ENCODE results near the gene TDRD12. TPM values are rescaled to one million over a fixed set of nuclear protein-coding genes. Genes with fewer than 3 reads are reported as not detected.
A peak's percentile ranks its signal among the peaks of the same experiment; 100 is the strongest.

The TDRD12 gene
- total and polyA plus RNA-seq, 2 experiments from 2014 or later = 0.68 to 2.8 TPM

- Histone ChIP-seq H2AFZ (peak within 1 kb of the TSS; percentile 89), H3F3A (replicated peaks; ENCODE audit: low read depth) (no peaks in the 10 kb centered on the region)
- no peak within 1 kb of the TSS; the same call in 1 of the 2 replicates for H3K27ac Mint-ChIP-seq
These were observed 149.9 kb downstream of the TDRD12 start, which contains the start of gene SLC7A9 for GRCh38 chr19:32869369-32869965. Gene SLC7A9, minus strand, starts transcription at chr19:32869767. Its CDS starts 1,233 bp downstream, at chr19:32868534.

DNA sequence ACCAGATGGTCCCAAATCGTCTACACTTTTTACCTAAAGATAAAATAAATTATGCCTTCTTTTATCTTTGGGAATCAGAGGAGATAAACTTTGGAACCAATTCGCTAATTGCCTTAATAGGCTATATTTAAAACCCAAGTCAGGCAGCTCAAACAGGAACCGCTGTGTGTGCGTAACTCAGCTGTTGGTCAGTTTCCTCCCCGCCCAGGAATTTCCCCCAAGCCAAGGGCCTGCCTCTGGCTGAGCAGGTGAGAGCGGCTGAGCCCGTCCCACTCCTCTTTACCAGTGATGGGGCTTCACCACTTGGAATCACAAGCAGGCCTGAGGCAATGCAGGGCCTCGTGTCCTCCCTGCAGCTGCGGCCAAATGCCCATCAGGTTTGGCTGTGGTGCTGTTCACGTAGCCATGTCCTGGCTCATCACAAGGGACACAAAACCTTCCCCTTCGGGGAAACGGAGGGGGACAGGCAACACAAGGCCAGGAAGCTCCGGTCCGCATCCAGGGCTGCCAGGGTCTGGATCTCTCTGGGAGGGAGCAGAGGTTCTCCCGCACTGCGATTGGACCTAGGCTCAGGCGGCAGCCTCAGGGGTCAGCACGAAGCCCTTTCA is 150.5 kb downstream of the TDRD12 start:
- Histone ChIP-seq H3K4me2 (no peak overlapping the region), H3K9me2 (ENCODE audit: insufficient read depth) (no peaks in the 10 kb centered on the region; the same call in 1 of the 2 replicates), H2AFZ (peak overlapping the region; percentile 89), H3F3A (replicated peaks; ENCODE audit: low read depth) (no peaks in the 10 kb centered on the region), H3K4me3 (no peak overlapping the region), H4K20me1 (replicated peaks; ENCODE audit: insufficient read depth) (no peaks in the 10 kb centered on the region), H3K27me3 (ENCODE audit: insufficient read depth) (no peaks in the 10 kb centered on the region), H3K79me2 (replicated peaks; ENCODE audit: insufficient read depth) (no peaks in the 10 kb centered on the region), H3K4me1 (ENCODE audit: insufficient read depth) (no peaks in the 10 kb centered on the region), H3K27ac (ENCODE audit: low read depth) (no peak overlapping the region), H3K36me3 (ENCODE audit: insufficient read depth) (no peaks in the 10 kb centered on the region)
- H3K27me3 Mint-ChIP-seq (ENCODE audit: insufficient read depth, low read depth, poor library complexity) = peaks cover 2% of the 10 kb centered on the region
- peak; percentile 54 for DNase-seq (ENCODE audit: low spot score)
- no peak overlapping the region for H3K4me3 Mint-ChIP-seq
- no peak for TF ChIP-seq ZNF462 (CRISPR knock-in tag; IDR thresholded peaks at IDR 0.05)
- H3K4me1 Mint-ChIP-seq = peaks cover 6% of the 10 kb centered on the region; the same call in 2 of the 3 replicates
- H3K9me3 Mint-ChIP-seq = no peaks in the 10 kb centered on the region
- H3K27ac Mint-ChIP-seq = no peak overlapping the region
- no peaks in the 10 kb centered on the region for H3K36me3 Mint-ChIP-seq (ENCODE audit: low read depth)
- peak; percentile 77 for ATAC-seq

More at GRCh38 chr19:32869369-32869965, 149.9 kb downstream of the TDRD12 start, which contains the start of gene SLC7A9:
- Histone ChIP-seq H3K36me3 (ENCODE audit: insufficient read depth) (no peaks in the 10 kb centered on the region), H4K20me1 (replicated peaks; ENCODE audit: insufficient read depth) (no peaks in the 10 kb centered on the region), H3K9me2 (ENCODE audit: insufficient read depth) (no peaks in the 10 kb centered on the region; the same call in 1 of the 2 replicates), H3K4me3 (no peak within 1 kb of the TSS), H3K4me2 (no peak within 1 kb of the TSS), H3K79me2 (replicated peaks; ENCODE audit: insufficient read depth) (no peaks in the 10 kb centered on the region), H3K4me1 (ENCODE audit: insufficient read depth) (no peaks in the 10 kb centered on the region), H3K27me3 (ENCODE audit: insufficient read depth) (no peaks in the 10 kb centered on the region), H3K27ac (ENCODE audit: low read depth) (no peak within 1 kb of the TSS)
- ATAC-seq (no peak), DNase-seq (ENCODE audit: low spot score) (no peak)
- Mint-ChIP-seq H3K27me3 (ENCODE audit: insufficient read depth, low read depth, poor library complexity) (peaks cover 2% of the 10 kb centered on the region), H3K36me3 (ENCODE audit: low read depth) (no peaks in the 10 kb centered on the region), H3K9me3 (no peaks in the 10 kb centered on the region), H3K4me3 (no peak within 1 kb of the TSS), H3K4me1 (peaks cover 4% of the 10 kb centered on the region; the same call in 2 of the 3 replicates)
- no peak for TF ChIP-seq ETS1 (IDR thresholded peaks at IDR 0.05)
- no peak for TF ChIP-seq JUNB (IDR thresholded peaks at IDR 0.05; ENCODE audit: unreplicated experiment)
- TF ChIP-seq ZNF114 (CRISPR knock-in tag; IDR thresholded peaks at IDR 0.05) = no peak
- TF ChIP-seq CREB1 (CRISPR knock-in tag; IDR thresholded peaks at IDR 0.05; ENCODE audit: low read depth) = no peak
- TF ChIP-seq POLR2AphosphoS5 (IDR thresholded peaks at IDR 0.05; ENCODE audit: low read depth) = no peak
